Endothelial cell of umbilical vein (primary cell): ENCODE data around the gene PRUNE2. TPM values are rescaled to one million over a fixed set of nuclear protein-coding genes. Genes with fewer than 3 reads are reported as not detected.

Source experiments
- BruUV-seq: library from RNA; stranded (reverse); fragments of 400-500 nt; replicated peaks from 2 replicates; lab custom pipeline; 2021; lab: Mats Ljungman, UMichigan
- CTCF ChIA-PET: fragments of 300-600, 350-600 bp; sonication (Branson Sonifier 250); formaldehyde crosslinking; loops from one replicate; lab custom pipeline; 2021; ENCODE audit warnings: antibody characterized with exemption, inconsistent platforms; lab: Charles Lee
- POLR2A ChIA-PET: fragments of 300-600, 350-600 bp; sonication (Branson Sonifier 250); formaldehyde crosslinking; loops from one replicate; lab custom pipeline; 2021; ENCODE audit warnings: antibody characterized with exemption, inconsistent platforms; lab: Charles Lee
- DNase-seq: peaks from one replicate; pipeline ENCODE4 v3.0.0-alpha.2; 2011; ENCODE audit warnings: low read depth, low spot score
- FAIRE-seq: peaks from 2 replicates; lab custom pipeline; 2011; peaks lifted over from hg19 to GRCh38; lab: Jason Lieb, UNC
- H2AFZ ChIP-seq: 2 replicates; pipeline ENCODE4 v1.6.0; 2012; ENCODE audit warnings: low read depth, low read length, control low read depth, inconsistent platforms
- H3K27ac ChIP-seq: 2 replicates; pipeline ENCODE4 v1.5.1; 2011; ENCODE audit warnings: low read depth, mild to moderate bottlenecking, control low read depth, low read length, moderate library complexity; ENCODE audit not compliant: insufficient read depth
- H3K27me3 ChIP-seq, 2 experiments: 2 replicates each; pipeline versions ENCODE4 v1.6.0 to v1.6.1; 2011; ENCODE audit warnings: low read length in 2 of 2, mixed read lengths in 1 of 2; ENCODE audit not compliant: control insufficient read depth in 2 of 2, insufficient read depth in 2 of 2
- H3K36me3 ChIP-seq, 2 experiments: 2 replicates in 1 of 2; 3 replicates in 1 of 2; pipeline ENCODE4 v1.5.1; 2011; ENCODE audit warnings: low read length in 2 of 2, mild to moderate bottlenecking in 1 of 2, moderate library complexity in 1 of 2; ENCODE audit not compliant: control insufficient read depth in 2 of 2, insufficient read depth in 2 of 2; ENCODE audit errors: extremely low read depth in 1 of 2
- H3K4me1 ChIP-seq: 3 replicates; pipeline ENCODE4 v1.5.1; 2011; ENCODE audit warnings: mild to moderate bottlenecking, low read length; ENCODE audit not compliant: control insufficient read depth, insufficient read depth; ENCODE audit errors: extremely low read depth
- H3K4me2 ChIP-seq: 2 replicates; pipeline ENCODE4 v1.6.1; 2011; ENCODE audit warnings: low read length, control low read depth, mixed read lengths; ENCODE audit not compliant: insufficient read depth
- H3K4me3 ChIP-seq, 3 experiments: fragments of 200-600 bp in 1 of 3; sonication (generic), shearing (Covaris generic) in 1 of 3; replicated peaks in 1 of 3; 2 replicates each; pipeline ENCODE4 v1.5.1; 2011 to 2016; ENCODE audit warnings: control low read depth in 3 of 3, low read length in 3 of 3, mild to moderate bottlenecking in 2 of 3, inconsistent platforms in 1 of 3, low read depth in 1 of 3, moderate library complexity in 1 of 3; ENCODE audit not compliant: insufficient read depth in 1 of 3
- H3K79me2 ChIP-seq: 2 replicates; pipeline ENCODE4 v1.6.0; 2012; ENCODE audit warnings: low read length, inconsistent platforms; ENCODE audit not compliant: control insufficient read depth, insufficient read depth
- H3K9ac ChIP-seq: replicated peaks from 2 replicates; pipeline ENCODE3; 2011; ENCODE audit warnings: low read length, control low read depth; ENCODE audit not compliant: insufficient read depth; ENCODE audit errors: extremely low read depth
- H3K9me1 ChIP-seq: replicated peaks from 3 replicates; pipeline ENCODE4 v1.6.0; 2011; ENCODE audit warnings: mild to moderate bottlenecking, low read length; ENCODE audit not compliant: control insufficient read depth, insufficient read depth; ENCODE audit errors: extremely low read depth
- H3K9me3 ChIP-seq: replicated peaks from 2 replicates; pipeline ENCODE4 v1.5.1; 2012; ENCODE audit warnings: low read length, inconsistent platforms; ENCODE audit not compliant: control insufficient read depth, insufficient read depth
- H4K20me1 ChIP-seq: replicated peaks from 2 replicates; pipeline ENCODE3; 2011; ENCODE audit warnings: mild to moderate bottlenecking, low read length; ENCODE audit not compliant: control insufficient read depth, insufficient read depth; ENCODE audit errors: extremely low read depth
- EZH2 ChIP-seq: IDR thresholded peaks from 2 replicates; pipeline ENCODE4 v1.6.1; 2012; ENCODE audit warnings: borderline replicate concordance, low read depth, mild to moderate bottlenecking, moderate library complexity, low read length, inconsistent platforms; ENCODE audit not compliant: severe bottlenecking
- FOS ChIP-seq: IDR thresholded peaks from 2 replicates; pipeline ENCODE4 v1.6.1; 2011; ENCODE audit warnings: mild to moderate bottlenecking, low read length, moderate library complexity, borderline replicate concordance; ENCODE audit not compliant: insufficient read depth
- GATA2 ChIP-seq: IDR thresholded peaks from 2 replicates; pipeline ENCODE4 v1.7.0; 2011; ENCODE audit warnings: low read depth, mild to moderate bottlenecking, moderate library complexity, mixed read lengths, low read length; ENCODE audit not compliant: insufficient read length, insufficient read depth
- JUN ChIP-seq: IDR thresholded peaks from 2 replicates; pipeline ENCODE4 v1.6.1; 2011; ENCODE audit warnings: borderline replicate concordance, low read depth; ENCODE audit not compliant: insufficient read length, insufficient read depth
- MYC ChIP-seq: IDR thresholded peaks from one replicate; pipeline ENCODE4 v1.6.1; 2011; ENCODE audit warnings: mild to moderate bottlenecking, low read depth, low read length
- POLR2A ChIP-seq: IDR thresholded peaks from 2 replicates; pipeline ENCODE4 v1.6.1; 2012; ENCODE audit warnings: low read depth, mild to moderate bottlenecking, control low read depth, low read length
- POLR2AphosphoS5 ChIP-seq: IDR thresholded peaks from 2 replicates; pipeline ENCODE4 v1.6.1; 2012; ENCODE audit warnings: low read depth, mild to moderate bottlenecking, control low read depth, low read length, moderate library complexity; ENCODE audit not compliant: insufficient read depth
- dilution Hi-C: fragments of 300-500 bp; cut with MboI; formaldehyde crosslinking; loops from one replicate; pipeline ENCODE4 v1.15.0; 2019; ENCODE audit warnings: low sequenced_read_pairs; ENCODE audit not compliant: extremely low pct_ligation_motif_present
- intact Hi-C: fragments of 100-400 bp; cut with micrococcal nuclease; formaldehyde crosslinking; loops from one replicate; pipeline ENCODE4 v1.10.0; 2022
- polyA plus RNA-seq, 4 experiments: library from polyadenylated mRNA; depleted of rRNA in 3 of 4; stranded (reverse) in 3 of 4; unstranded in 1 of 4; fragments of >200 nt; gene quantifications; 2 replicates each; pipeline versions ENCODE4 v1.2.1 to v1.2.3, GENCODE V29; 2011 to 2012; ENCODE audit warnings: missing spikeins in 1 of 4
- total RNA-seq: library from RNA; stranded (reverse); gene quantifications from 2 replicates; pipeline ENCODE4 v1.2.3, GENCODE V29; 2021
- TF ChIP-seq, protein P1 (sequence below), 2 donors: IDR thresholded peaks; 1 replicate in 1 of 2; 2 replicates in 1 of 2; pipeline ENCODE4 v1.5.1; 2011; ENCODE audit warnings: low read length in 2 of 2, mild to moderate bottlenecking in 2 of 2, moderate library complexity in 2 of 2, control low read depth in 1 of 2, inconsistent platforms in 1 of 2, low read depth in 1 of 2; ENCODE audit not compliant: insufficient read depth in 1 of 2; ENCODE audit errors: extremely low read depth in 1 of 2
- TF ChIP-seq, protein P2 (sequence below): IDR thresholded peaks from 2 replicates; pipeline ENCODE4 v1.6.1; 2011; ENCODE audit not compliant: insufficient read depth, insufficient read length

Gene PRUNE2
- total and polyA plus RNA-seq, 2 donors (not counting 3 experiments of a cell fraction or from before 2014, with no cell fraction given), result 15.8 to 21.7 TPM

DNA sequence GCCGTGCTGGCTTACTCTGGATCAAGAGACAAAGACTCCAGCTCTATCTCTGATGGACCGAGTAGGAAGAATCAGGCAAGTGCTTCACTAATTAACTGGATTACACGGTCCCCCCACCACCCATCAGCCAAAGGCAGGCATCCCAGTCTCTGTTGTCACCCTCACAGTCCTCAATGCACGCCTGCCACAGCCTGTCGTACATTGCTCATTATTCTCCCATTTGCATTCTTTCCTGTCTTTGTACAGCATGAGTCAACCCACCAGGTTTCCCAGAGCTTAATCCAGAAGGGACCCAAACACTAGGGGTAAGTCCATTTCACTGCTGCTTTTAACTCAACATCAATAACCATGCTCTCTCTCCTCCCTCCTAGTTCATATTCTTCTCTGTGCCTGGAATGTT is 97.3 kb downstream of the PRUNE2 start:
- Histone ChIP-seq H3K4me1 (no peaks in the 10 kb centered on the region), H3K9me1 (no peaks in the 10 kb centered on the region), H3K79me2 (no peaks in the 10 kb centered on the region), H3K27me3 (peaks cover 9 to 18% of the 10 kb centered on the region in 2 experiments), H3K27ac (no peak overlapping the region), H3K9me3 (no peaks in the 10 kb centered on the region), H3K4me2 (no peak overlapping the region), H3K36me3 (no peaks in the 10 kb centered on the region), H4K20me1 (no peaks in the 10 kb centered on the region), H2AFZ (no peak overlapping the region), H3K9ac (no peak overlapping the region), H3K4me3 (no peak overlapping the region)
- no peak for TF ChIP-seq FOS
- no peak for TF ChIP-seq MYC
- no peak for TF ChIP-seq JUN
- no peak for TF ChIP-seq EZH2
- no peak for TF ChIP-seq POLR2A
- TF ChIP-seq, protein P1, sequence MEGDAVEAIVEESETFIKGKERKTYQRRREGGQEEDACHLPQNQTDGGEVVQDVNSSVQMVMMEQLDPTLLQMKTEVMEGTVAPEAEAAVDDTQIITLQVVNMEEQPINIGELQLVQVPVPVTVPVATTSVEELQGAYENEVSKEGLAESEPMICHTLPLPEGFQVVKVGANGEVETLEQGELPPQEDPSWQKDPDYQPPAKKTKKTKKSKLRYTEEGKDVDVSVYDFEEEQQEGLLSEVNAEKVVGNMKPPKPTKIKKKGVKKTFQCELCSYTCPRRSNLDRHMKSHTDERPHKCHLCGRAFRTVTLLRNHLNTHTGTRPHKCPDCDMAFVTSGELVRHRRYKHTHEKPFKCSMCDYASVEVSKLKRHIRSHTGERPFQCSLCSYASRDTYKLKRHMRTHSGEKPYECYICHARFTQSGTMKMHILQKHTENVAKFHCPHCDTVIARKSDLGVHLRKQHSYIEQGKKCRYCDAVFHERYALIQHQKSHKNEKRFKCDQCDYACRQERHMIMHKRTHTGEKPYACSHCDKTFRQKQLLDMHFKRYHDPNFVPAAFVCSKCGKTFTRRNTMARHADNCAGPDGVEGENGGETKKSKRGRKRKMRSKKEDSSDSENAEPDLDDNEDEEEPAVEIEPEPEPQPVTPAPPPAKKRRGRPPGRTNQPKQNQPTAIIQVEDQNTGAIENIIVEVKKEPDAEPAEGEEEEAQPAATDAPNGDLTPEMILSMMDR (IDR thresholded peaks at IDR 0.05; ENCODE audit: extremely low read depth in 1 of 2, insufficient read depth in 1 of 2, low read depth in 1 of 2, low read length in 2 of 2), result no peak
- TF ChIP-seq GATA2, result no peak
- no peak for TF ChIP-seq POLR2AphosphoS5
- TF ChIP-seq, protein P2, sequence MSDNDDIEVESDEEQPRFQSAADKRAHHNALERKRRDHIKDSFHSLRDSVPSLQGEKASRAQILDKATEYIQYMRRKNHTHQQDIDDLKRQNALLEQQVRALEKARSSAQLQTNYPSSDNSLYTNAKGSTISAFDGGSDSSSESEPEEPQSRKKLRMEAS, result no peak
- no peak for DNase-seq
- no TSS peak for BruUV-seq
- intact Hi-C loops, result no loop called here
- ChIA-PET POLR2A (no interaction called here), CTCF (interaction anchor here (0.6 to 6.4 kb wide), 7 partner anchors 179 to 342 kb away, joined by 3 to 210 read pairs (median 45); no protein-coding TSS in a partner anchor)
- dilution Hi-C loops, result no loop called here
- FAIRE-seq, result no peak
